Caco-2 (cell line): ENCODE results near the gene LENG8. TPM values are rescaled to one million over a fixed set of nuclear protein-coding genes. Genes with fewer than 3 reads are reported as not detected.
A peak's percentile ranks its signal among the peaks of the same experiment; 100 is the strongest.

ENCODE experiments used
- BruUV-seq: library from RNA; stranded (reverse); fragments of 400-500 nt; replicated peaks from 2 replicates; lab custom pipeline; 2021; lab: Mats Ljungman, UMichigan
- CTCF ChIA-PET: fragments of 300-600 bp; sonication (Branson Sonifier 250); formaldehyde crosslinking; loops from one replicate; lab custom pipeline; 2022; ENCODE audit warnings: antibody characterized with exemption; lab: Charles Lee
- POLR2A ChIA-PET: fragments of 300-600 bp; sonication (Branson Sonifier 250); formaldehyde crosslinking; loops from one replicate; lab custom pipeline; 2022; ENCODE audit warnings: antibody characterized with exemption; lab: Charles Lee
- DNase-seq, 2 experiments: peaks; one replicate each; pipeline versions ENCODE4 v3.0.0 to v3.0.0-alpha.2; 2020 to 2022
- H3K27me3 ChIP-seq: replicated peaks from 2 replicates; pipeline ENCODE4 v1.6.0; 2011; ENCODE audit warnings: low read length; ENCODE audit not compliant: control insufficient read depth, insufficient read depth
- H3K36me3 ChIP-seq: 2 replicates; pipeline ENCODE4 v1.5.1; 2011; ENCODE audit warnings: low read length; ENCODE audit not compliant: control insufficient read depth, insufficient read depth
- H3K4me1 ChIP-seq: fragments of 250-450 bp; sonication (Bioruptor Pico); 2 replicates; pipeline ENCODE4 v1.5.1; 2020; ENCODE audit warnings: mild to moderate bottlenecking
- H3K4me3 ChIP-seq: 2 replicates; pipeline ENCODE4 v1.5.1; 2011; ENCODE audit warnings: low read depth, mild to moderate bottlenecking, control low read depth, low read length
- H3K9me3 ChIP-seq: fragments of 250-450 bp; sonication (Bioruptor Pico); 2 replicates; pipeline ENCODE4 v1.5.1; 2020; ENCODE audit warnings: mild to moderate bottlenecking, moderate library complexity
- H3K27ac Mint-ChIP-seq: one replicate; pipeline ENCODE4 v1.8.0; 2022; ENCODE audit warnings: mixed read lengths; ENCODE audit not compliant: unreplicated experiment
- H3K27me3 Mint-ChIP-seq: one replicate; pipeline ENCODE4 v1.8.0; 2022; ENCODE audit warnings: mixed read lengths; ENCODE audit not compliant: insufficient read depth, unreplicated experiment
- H3K36me3 Mint-ChIP-seq: one replicate; pipeline ENCODE4 v1.8.0; 2022; ENCODE audit warnings: mild to moderate bottlenecking, mixed read lengths; ENCODE audit not compliant: insufficient read depth, unreplicated experiment
- H3K4me1 Mint-ChIP-seq: one replicate; pipeline ENCODE4 v1.8.0; 2022; ENCODE audit warnings: low read depth, mixed read lengths; ENCODE audit not compliant: unreplicated experiment
- H3K4me3 Mint-ChIP-seq: one replicate; pipeline ENCODE4 v1.8.0; 2022; ENCODE audit warnings: mild to moderate bottlenecking, moderate library complexity, mixed read lengths; ENCODE audit not compliant: unreplicated experiment
- H3K9me3 Mint-ChIP-seq: one replicate; pipeline ENCODE4 v1.8.0; 2022; ENCODE audit warnings: mixed read lengths; ENCODE audit not compliant: unreplicated experiment
- intact Hi-C: fragments of 100-400 bp; cut with micrococcal nuclease; formaldehyde crosslinking; loops from one replicate; pipeline ENCODE4 v1.10.0; 2022; ENCODE audit not compliant: unreplicated experiment
- total RNA-seq: library from RNA; stranded (reverse); gene quantifications from 2 replicates; pipeline ENCODE4 v1.2.3, GENCODE V29; 2022
- TF ChIP-seq, protein P1 (sequence below), 2 experiments: fragments of 200-600 bp in 1 of 2; IDR thresholded peaks; 1 replicate in 1 of 2; 2 replicates in 1 of 2; pipeline versions ENCODE4 v1.5.1 to v1.8.0; 2011 to 2022; ENCODE audit warnings: antibody characterized with exemption in 1 of 2, control low read depth in 1 of 2, inconsistent platforms in 1 of 2, low read depth in 1 of 2, low read length in 1 of 2, mild to moderate bottlenecking in 1 of 2, moderate library complexity in 1 of 2; ENCODE audit not compliant: insufficient read depth in 1 of 2, severe bottlenecking in 1 of 2, unreplicated experiment in 1 of 2

Gene LENG8
- total RNA-seq, 1 experiment from 2014 or later = 143 TPM

DNA sequence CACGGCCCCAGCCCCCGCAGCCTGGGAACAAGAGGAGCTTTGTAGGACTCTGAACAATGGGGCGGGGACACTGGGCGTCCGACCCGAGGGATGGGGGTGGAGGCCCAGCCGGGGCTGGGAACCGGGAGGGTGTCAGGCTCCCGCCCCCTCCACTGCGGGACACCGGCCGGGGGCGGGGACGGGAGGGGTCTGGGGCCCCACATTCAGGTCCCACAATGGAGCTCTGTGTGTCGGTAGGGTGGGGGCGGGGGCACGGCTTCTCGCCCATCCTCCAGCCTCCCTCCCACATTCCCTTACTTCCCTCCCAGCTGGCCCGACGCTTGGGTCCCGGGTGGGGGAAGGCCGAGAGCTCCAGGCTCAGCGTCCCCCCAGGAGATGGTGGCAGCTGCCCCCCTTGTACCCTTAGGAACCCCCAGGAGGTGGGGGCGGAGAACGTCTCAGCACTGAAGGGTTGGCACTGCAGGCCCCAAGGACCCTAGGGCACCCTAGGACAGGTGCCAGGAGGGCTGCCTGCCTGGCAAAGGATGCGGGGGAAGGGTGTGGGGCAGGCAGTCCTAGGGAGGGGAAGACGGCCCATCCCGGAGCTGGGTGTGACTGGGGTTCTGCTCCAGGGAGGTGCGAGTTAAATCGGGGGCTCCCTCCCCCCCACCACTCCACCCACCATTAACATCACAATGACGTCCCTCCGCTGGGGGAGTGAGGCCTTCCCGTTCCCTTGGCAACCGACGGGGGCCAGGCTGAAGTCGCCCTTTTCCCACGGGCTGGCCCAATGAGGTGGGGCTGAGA, 28.4 kb upstream of the LENG8 start:
- intact Hi-C loops = no loop called here
- Mint-ChIP-seq H3K9me3 (peaks cover 17% of the 10 kb centered on the region), H3K27me3 (no peaks in the 10 kb centered on the region), H3K4me1 (peaks cover 7% of the 10 kb centered on the region), H3K36me3 (no peaks in the 10 kb centered on the region), H3K4me3 (no peak overlapping the region), H3K27ac (no peak overlapping the region)
- TF ChIP-seq, protein P1, sequence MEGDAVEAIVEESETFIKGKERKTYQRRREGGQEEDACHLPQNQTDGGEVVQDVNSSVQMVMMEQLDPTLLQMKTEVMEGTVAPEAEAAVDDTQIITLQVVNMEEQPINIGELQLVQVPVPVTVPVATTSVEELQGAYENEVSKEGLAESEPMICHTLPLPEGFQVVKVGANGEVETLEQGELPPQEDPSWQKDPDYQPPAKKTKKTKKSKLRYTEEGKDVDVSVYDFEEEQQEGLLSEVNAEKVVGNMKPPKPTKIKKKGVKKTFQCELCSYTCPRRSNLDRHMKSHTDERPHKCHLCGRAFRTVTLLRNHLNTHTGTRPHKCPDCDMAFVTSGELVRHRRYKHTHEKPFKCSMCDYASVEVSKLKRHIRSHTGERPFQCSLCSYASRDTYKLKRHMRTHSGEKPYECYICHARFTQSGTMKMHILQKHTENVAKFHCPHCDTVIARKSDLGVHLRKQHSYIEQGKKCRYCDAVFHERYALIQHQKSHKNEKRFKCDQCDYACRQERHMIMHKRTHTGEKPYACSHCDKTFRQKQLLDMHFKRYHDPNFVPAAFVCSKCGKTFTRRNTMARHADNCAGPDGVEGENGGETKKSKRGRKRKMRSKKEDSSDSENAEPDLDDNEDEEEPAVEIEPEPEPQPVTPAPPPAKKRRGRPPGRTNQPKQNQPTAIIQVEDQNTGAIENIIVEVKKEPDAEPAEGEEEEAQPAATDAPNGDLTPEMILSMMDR (IDR thresholded peaks at IDR 0.05; ENCODE audit: insufficient read depth in 1 of 2, low read depth in 1 of 2, low read length in 1 of 2, severe bottlenecking in 1 of 2, unreplicated experiment in 1 of 2) = no peak
- no peaks in the 10 kb centered on the region for H3K27me3 ChIP-seq
- CTCF ChIA-PET = interaction anchor here (0.5 to 0.7 kb wide), 4 partner anchors 10 to 1047 kb away, joined by 3 to 5 read pairs (median 3); no protein-coding TSS in a partner anchor
- H3K9me3 ChIP-seq = no peaks in the 10 kb centered on the region
- no TSS peak for BruUV-seq
- POLR2A ChIA-PET = no interaction called here
- DNase-seq = peak; percentile 51 to 74
- H3K36me3 ChIP-seq = no peaks in the 10 kb centered on the region
- H3K4me1 ChIP-seq = peaks cover 12% of the 10 kb centered on the region
- no peak overlapping the region for H3K4me3 ChIP-seq

DNA sequence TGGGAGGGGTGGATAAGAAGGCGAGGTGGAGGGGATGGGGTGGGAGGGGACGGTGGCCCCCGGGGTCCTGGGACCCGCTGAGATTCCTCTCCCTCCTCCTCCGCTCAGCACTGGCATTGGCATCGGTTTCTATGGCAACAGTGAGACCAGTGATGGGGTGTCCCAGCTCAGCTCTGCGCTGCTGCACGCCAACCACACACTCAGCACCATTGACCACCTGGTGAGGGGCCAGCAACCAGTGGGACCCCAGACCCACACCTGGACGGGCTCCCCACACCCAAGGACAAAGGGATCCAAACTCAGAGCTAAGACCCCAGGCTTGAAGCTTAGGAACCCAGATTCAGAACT, 27.9 kb upstream of the LENG8 start:
- peaks cover 17% of the 10 kb centered on the region for H3K9me3 Mint-ChIP-seq
- CTCF ChIA-PET = no interaction called here
- DNase-seq = no peak
- H3K9me3 ChIP-seq = no peaks in the 10 kb centered on the region
- H3K36me3 ChIP-seq = no peaks in the 10 kb centered on the region
- H3K36me3 Mint-ChIP-seq = no peaks in the 10 kb centered on the region
- no peaks in the 10 kb centered on the region for H3K27me3 ChIP-seq
- BruUV-seq = no TSS peak
- intact Hi-C loops = no loop called here
- POLR2A ChIA-PET = no interaction called here
- no peaks in the 10 kb centered on the region for H3K27me3 Mint-ChIP-seq
- peaks cover 7% of the 10 kb centered on the region for H3K4me1 Mint-ChIP-seq
- H3K4me3 ChIP-seq = no peak overlapping the region
- peaks cover 12% of the 10 kb centered on the region for H3K4me1 ChIP-seq
- no peak overlapping the region for H3K27ac Mint-ChIP-seq
- TF ChIP-seq, protein P1 (IDR thresholded peaks at IDR 0.05; ENCODE audit: insufficient read depth in 1 of 2, low read depth in 1 of 2, low read length in 1 of 2, severe bottlenecking in 1 of 2, unreplicated experiment in 1 of 2) = no peak
- H3K4me3 Mint-ChIP-seq = no peak overlapping the region

DNA sequence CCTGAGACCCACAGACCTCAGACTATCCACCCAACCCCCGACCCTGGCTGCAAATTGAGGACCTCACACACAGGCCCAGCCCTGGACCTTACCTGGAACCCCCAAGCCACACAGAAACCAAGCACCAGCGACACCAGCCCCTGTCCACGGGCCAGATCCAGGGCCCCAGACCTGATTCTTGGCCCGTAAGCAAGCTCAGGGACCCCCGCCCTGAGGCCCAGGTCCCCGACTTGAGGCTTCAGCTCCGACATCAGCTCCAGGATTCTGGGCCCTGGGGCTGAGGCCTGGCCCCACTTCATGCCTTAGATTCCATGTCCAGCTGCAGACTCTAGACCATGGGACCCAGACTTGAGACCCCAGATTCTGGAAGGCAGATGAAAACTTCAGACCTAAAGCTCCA, 27.5 kb upstream of the LENG8 start:
- H3K4me1 Mint-ChIP-seq = peaks cover 7% of the 10 kb centered on the region
- peaks cover 17% of the 10 kb centered on the region for H3K9me3 Mint-ChIP-seq
- no peaks in the 10 kb centered on the region for H3K27me3 Mint-ChIP-seq
- no peaks in the 10 kb centered on the region for H3K36me3 Mint-ChIP-seq
- H3K27ac Mint-ChIP-seq = no peak overlapping the region
- no peaks in the 10 kb centered on the region for H3K36me3 ChIP-seq
- H3K4me3 ChIP-seq = no peak overlapping the region
- no TSS peak for BruUV-seq
- ChIA-PET POLR2A (interaction anchor here (0.6 kb wide), 1 partner anchor 130 kb away, joined by 3 read pairs; no protein-coding TSS in a partner anchor), CTCF (no interaction called here)
- H3K4me1 ChIP-seq = peaks cover 12% of the 10 kb centered on the region
- TF ChIP-seq, protein P1 (IDR thresholded peaks at IDR 0.05; ENCODE audit: insufficient read depth in 1 of 2, low read depth in 1 of 2, low read length in 1 of 2, severe bottlenecking in 1 of 2, unreplicated experiment in 1 of 2) = no peak
- DNase-seq = no peak
- no peaks in the 10 kb centered on the region for H3K27me3 ChIP-seq
- no peaks in the 10 kb centered on the region for H3K9me3 ChIP-seq
- intact Hi-C loops = no loop called here
- no peak overlapping the region for H3K4me3 Mint-ChIP-seq
